ENCODE data around the gene FRRS1L. TPM values are rescaled to one million over a fixed set of nuclear protein-coding genes. Genes with fewer than 3 reads are reported as not detected.
A peak's percentile ranks its signal among the peaks of the same experiment; 100 is the strongest.

Gene FRRS1L
- total RNA-seq, 4 donors from 2014 or later, result 0.06 to 0.24 (median 0.16) TPM; not detected in 1

DNA sequence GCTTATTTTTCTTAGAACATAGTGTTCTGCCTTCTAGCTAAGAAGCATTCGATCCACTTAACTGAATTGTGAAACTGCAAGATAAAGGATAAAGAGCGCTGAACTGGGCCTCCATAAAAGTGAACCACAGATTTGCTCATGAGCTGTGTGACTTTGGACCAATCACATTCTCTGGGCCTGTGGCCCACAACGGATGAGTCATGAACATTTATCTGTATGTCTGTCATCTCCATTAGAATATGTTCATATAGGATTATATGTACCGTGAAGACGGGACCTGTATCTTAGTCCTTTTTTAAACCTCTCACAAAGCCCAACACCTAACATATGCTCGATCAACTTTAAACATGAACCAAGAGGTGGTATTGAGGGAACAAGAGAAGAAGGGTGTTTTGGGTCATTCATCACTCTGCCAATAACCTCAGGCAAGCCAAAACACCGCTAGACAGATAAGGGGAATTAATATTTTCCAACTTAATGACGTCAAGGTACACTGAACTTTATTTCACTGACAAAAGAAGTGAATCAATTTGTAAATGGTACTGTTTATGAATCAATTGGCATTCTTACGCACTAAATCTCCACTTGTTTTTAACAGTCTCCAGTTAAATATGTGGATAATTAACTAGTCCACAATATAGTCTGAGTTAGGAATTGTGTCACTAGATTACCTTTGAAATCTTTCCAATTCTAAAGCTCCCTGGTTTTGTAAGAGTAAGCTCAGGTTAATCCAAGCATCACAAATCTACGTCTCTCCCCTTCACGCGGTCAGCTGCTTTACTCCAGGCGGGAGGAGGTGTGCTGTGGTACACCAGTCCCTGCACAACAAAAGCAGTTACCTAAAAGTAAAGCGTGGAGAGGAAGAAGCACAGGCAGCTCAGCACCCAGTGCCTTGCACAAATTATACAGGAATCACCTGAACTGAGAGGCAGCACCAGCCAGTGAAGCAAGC, 48.9 kb downstream of the FRRS1L start:
- TF ChIP-seq, protein P1, sequence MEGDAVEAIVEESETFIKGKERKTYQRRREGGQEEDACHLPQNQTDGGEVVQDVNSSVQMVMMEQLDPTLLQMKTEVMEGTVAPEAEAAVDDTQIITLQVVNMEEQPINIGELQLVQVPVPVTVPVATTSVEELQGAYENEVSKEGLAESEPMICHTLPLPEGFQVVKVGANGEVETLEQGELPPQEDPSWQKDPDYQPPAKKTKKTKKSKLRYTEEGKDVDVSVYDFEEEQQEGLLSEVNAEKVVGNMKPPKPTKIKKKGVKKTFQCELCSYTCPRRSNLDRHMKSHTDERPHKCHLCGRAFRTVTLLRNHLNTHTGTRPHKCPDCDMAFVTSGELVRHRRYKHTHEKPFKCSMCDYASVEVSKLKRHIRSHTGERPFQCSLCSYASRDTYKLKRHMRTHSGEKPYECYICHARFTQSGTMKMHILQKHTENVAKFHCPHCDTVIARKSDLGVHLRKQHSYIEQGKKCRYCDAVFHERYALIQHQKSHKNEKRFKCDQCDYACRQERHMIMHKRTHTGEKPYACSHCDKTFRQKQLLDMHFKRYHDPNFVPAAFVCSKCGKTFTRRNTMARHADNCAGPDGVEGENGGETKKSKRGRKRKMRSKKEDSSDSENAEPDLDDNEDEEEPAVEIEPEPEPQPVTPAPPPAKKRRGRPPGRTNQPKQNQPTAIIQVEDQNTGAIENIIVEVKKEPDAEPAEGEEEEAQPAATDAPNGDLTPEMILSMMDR (IDR thresholded peaks at IDR 0.05), result no peak
- ATAC-seq (ENCODE audit: low FRiP score) (peak; percentile 39), DNase-seq (ENCODE audit: low spot score) (no peak)

DNA sequence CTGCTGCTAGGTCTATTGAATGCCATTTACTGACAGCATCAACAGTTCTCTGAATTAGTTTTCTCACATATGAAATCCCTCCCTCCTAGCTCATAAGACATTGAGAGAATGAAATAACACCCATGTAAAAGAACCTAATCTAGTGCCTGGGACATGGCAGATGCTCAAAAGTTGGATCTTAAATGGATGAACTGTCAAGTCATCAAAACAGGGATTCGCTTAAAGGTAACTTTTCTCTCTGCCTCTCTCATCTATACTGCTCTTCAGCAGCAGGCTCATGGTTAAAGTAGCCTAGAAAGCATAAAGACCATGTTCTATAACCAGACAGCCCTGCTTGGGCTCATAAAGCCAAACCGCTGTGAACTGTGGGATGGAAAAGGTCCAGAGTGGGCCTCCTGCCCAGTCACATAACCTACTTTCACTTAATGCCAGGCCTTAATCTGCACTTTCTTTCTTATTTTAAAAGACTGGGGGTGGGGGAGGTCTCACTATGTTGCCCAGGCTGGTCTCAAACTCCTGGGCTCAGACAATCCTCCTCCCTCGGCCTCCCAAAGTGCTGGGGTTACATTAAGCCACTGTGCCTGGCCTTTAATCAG, 51.0 kb downstream of the FRRS1L start:
- DNase-seq (ENCODE audit: low spot score) (no peak), ATAC-seq (ENCODE audit: low FRiP score) (no peak)
- TF ChIP-seq, protein P1 (IDR thresholded peaks at IDR 0.05), result no peak

DNA sequence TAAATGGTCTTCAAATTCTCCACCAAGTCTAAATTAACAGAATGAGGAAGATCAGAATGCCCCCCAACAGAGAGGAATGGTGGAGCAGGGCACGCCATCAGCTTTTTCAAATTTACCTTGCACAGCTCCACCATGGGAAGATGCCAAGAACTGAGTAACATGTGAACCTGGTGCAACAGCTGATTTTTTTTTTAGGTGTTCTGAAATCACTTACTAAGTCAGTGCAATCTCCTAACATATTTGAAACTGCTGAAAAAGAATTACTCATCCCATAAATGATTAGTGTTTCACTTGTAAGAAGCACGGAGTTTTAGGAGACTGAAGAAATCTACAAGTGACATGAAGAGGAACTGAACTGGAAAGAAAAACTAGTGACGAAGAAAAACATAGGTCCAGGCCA, 52.4 kb downstream of the FRRS1L start:
- peak; percentile 22 for ATAC-seq (ENCODE audit: low FRiP score)

DNA sequence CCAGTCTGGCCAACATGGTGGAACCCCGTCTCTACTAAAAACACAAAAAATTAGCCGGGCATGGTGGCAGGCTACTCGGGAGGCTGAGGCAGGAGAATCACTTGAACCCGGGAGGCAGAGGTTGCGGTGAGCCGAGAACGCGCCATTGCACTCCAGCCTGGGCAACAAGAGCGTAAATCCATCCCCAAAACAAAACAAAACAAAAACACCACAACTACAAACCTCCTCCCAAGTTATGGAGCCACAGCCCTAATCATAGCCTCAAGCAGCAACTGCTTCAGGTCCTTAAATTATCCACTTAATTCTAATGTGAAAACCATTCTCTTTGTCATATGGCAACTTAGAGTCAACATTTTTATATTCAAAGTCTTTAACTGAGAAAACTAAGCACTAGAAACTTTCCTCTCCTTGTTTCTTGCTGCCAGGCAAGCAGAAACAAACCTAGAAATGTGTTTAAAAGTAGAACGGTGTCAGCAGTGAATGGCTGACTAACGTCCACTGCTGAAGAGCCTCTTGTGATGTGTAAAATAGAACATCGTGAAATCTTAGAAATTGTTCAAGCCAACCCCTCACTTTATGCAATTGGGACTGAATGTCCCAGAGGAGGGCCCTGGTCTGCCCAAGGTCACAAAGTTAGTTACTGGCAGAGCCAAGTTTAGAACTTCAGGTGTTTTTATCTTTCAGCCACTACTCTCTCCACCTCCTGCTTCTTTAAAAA, 53.0 kb downstream of the FRRS1L start:
- TF ChIP-seq, protein P1 (IDR thresholded peaks at IDR 0.05), result no peak
- no peak for ATAC-seq (ENCODE audit: low FRiP score)
- no peak for DNase-seq (ENCODE audit: low spot score)

More for the DNA sequence above, 52.4 kb downstream of the FRRS1L start:
- TF ChIP-seq, protein P1 (IDR thresholded peaks at IDR 0.05), result no peak
- no peak for DNase-seq (ENCODE audit: low spot score)

DNA sequence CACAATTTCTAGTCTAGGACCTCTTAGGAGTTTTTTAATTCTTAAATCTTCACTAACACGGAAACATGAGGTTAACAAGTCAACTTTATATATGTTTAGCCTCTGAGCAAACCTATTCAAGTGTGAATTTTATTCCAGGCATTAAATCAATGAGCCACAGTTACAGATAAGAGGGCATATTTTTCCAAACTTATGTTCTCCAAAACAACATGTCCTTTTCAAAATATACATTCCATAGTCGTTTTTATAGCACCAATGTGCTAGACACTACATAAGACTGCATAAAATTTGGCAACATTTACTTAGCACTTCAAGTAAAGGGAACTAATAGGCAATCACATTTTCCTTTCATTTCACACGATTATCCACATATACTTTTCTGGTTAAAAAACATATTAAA, 53.8 kb downstream of the FRRS1L start:
- no peak for ATAC-seq (ENCODE audit: low FRiP score)
- no peak for DNase-seq (ENCODE audit: low spot score)
- TF ChIP-seq, protein P1 (IDR thresholded peaks at IDR 0.05), result no peak

DNA sequence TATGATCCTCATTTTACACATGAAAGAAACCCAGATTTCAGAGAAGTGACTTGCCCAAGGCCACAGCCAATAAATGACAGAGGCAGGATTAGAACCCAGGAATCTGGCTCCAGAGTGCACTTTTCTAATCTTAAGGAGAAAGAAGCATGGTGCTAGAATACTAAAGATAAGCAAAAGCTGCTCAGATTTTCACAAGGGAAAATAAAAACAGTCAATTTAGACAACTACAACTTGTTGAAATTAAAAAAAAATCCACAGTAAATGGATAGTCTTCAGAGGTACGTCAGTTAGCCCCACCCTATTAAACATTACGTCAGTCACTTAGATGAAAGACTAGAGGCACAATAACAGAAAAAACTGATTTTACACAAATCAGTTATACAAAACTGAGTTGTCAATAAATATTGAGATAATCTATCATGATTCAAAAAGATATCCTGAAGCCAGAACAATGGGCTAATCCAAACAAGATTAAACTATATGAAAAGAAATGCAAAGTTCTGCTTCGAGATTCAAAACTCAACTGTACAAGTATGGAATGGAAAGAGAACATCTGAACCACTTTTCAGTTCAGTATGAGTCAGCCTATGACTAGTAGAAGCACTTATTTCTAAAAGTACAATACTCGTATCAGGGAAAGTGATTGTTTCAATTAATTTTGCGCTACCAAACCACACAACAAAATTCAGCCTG, 56.6 kb downstream of the FRRS1L start:
- peak; percentile 54 for ATAC-seq (ENCODE audit: low FRiP score)
- TF ChIP-seq, protein P1 (IDR thresholded peaks at IDR 0.05), result no peak
- DNase-seq (ENCODE audit: low spot score), result no peak
